Lower leg skin (tissue), 4 donors: ENCODE data around the gene SLC2A5. TPM values are rescaled to one million over a fixed set of nuclear protein-coding genes. Genes with fewer than 3 reads are reported as not detected.

Source experiments
- DNase-seq, 2 donors: peaks; one replicate each; pipeline ENCODE4 v3.0.0-alpha.2; 2019; ENCODE audit warnings: low spot score in 2 of 2
- H3K4me3 ChIP-seq: fragments of 200-600 bp; sonication (generic); 2 replicates; pipeline ENCODE4 v1.5.1; 2017; ENCODE audit warnings: mild to moderate bottlenecking, low read depth; ENCODE audit not compliant: poor library complexity, severe bottlenecking
- POLR2A ChIP-seq, 2 donors: fragments of 450-650 bp; IDR thresholded peaks; one replicate each; pipeline ENCODE4 v1.6.1; 2016 to 2017; ENCODE audit warnings: antibody characterized with exemption in 2 of 2, mild to moderate bottlenecking in 1 of 2, moderate library complexity in 1 of 2
- WGBS, 2 donors: methylation state at CpG; one replicate each; pipeline ENCODE4 v1.1.5; 2018; 5-methylcytosine and 5-hydroxymethylcytosine counted together
- intact Hi-C: fragments of 100-400 bp; cut with DNase I; formaldehyde crosslinking; loops from one replicate; pipeline ENCODE4 v1.15.0; 2023; ENCODE audit warnings: low total_unique reads
- total RNA-seq, 4 donors: library from RNA; depleted of rRNA; stranded (reverse); fragments of >200 nt; gene quantifications; one replicate each; pipeline ENCODE4 v1.1.0, GENCODE V29; 2016
- TF ChIP-seq, protein P1 (sequence below), 3 donors: fragments of 450-650 bp; IDR thresholded peaks; one replicate each; pipeline ENCODE4 v1.5.1; 2016; ENCODE audit warnings: antibody characterized with exemption in 3 of 3, mild to moderate bottlenecking in 3 of 3, moderate library complexity in 2 of 3

The SLC2A5 gene
- total RNA-seq, 4 donors from 2014 or later: 0.21 to 3.4 (median 1.9) TPM

DNA sequence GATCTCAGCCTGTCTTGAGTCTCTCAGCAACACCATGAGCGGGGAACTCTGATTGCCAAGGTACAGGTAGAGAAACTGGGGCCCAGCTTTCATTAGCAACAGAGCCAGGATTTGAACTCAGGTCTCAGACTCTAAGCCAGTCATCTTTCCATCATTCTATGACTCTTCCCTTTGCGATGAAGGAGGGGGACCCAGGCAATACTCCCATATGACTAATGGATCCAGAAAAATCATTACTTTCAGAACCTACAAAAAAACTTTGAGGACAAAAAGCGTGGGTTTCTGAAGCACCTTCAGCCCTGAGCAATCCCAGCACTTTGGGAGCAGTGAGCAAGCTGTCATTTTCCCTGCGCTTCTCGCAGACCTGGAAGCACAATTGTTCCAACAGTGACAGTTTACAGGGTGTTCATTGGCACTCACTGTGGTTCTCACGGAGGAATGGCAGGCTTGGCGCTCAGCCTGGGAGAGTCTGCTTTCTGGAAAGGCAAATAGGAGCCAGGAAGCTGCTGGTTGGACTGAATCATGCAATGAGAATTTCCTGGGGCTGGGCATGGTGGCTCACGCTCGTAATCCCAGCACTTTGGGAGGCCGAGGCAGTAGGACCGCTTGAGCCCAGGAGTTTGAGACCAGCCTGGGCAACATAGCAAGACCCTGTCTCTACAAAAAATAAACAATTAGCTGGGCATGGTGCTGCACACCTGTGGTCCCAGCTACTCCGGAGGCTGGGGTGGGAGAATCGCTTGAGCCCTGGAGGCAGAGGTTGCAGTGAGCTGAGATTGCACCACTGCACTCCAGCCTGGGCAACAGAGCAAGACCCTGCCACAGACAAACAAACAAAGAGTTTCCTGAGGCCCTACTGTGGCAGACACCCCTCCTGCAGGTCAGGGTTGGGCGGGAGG lies 83.3 kb downstream of the SLC2A5 start:
- TF ChIP-seq, protein P1, sequence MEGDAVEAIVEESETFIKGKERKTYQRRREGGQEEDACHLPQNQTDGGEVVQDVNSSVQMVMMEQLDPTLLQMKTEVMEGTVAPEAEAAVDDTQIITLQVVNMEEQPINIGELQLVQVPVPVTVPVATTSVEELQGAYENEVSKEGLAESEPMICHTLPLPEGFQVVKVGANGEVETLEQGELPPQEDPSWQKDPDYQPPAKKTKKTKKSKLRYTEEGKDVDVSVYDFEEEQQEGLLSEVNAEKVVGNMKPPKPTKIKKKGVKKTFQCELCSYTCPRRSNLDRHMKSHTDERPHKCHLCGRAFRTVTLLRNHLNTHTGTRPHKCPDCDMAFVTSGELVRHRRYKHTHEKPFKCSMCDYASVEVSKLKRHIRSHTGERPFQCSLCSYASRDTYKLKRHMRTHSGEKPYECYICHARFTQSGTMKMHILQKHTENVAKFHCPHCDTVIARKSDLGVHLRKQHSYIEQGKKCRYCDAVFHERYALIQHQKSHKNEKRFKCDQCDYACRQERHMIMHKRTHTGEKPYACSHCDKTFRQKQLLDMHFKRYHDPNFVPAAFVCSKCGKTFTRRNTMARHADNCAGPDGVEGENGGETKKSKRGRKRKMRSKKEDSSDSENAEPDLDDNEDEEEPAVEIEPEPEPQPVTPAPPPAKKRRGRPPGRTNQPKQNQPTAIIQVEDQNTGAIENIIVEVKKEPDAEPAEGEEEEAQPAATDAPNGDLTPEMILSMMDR (IDR thresholded peaks at IDR 0.05): no peak
- TF ChIP-seq POLR2A (IDR thresholded peaks at IDR 0.05): no peak
- WGBS, 2 donors: 48 to 53% methylated on average over 14 of the region's 14 CpGs
- intact Hi-C loops: loop anchor here (5.0 to 10.0 kb wide), 2 partner anchors 69 to 131 kb away; no protein-coding TSS in a partner anchor
- H3K4me3 ChIP-seq: no peak overlapping the region
- DNase-seq: peak; percentile 82 to 94

Other genes with a start within 250 kb of the SLC2A5 start
- 100 to 1,000 TPM; 351 to 688 (median 453) TPM for gene ENO1, start 190.9 kb downstream of the SLC2A5 start, total RNA-seq
- gene CA6, start 123.8 kb downstream of the SLC2A5 start, total RNA-seq: 10 to 100 TPM; 17.4 to 38.0 (median 26.6) TPM
- not detected for gene SLC2A7, start 43.2 kb downstream of the SLC2A5 start, total RNA-seq
- gene GPR157, start 59.5 kb upstream of the SLC2A5 start, total RNA-seq: 10 to 100 TPM; 49.5 to 95.7 (median 60.8) TPM
- gene H6PD, start 165.1 kb upstream of the SLC2A5 start, total RNA-seq: 10 to 100 TPM; 65.5 to 98.7 (median 87.8) TPM
- gene SPSB1, start 223.3 kb upstream of the SLC2A5 start, total RNA-seq: 10 to 100 TPM; 25.3 to 75.5 (median 45.3) TPM